Thoracic aorta (tissue), 2 donors: Measurements from ENCODE around the gene PNPLA8. TPM values are rescaled to one million over a fixed set of nuclear protein-coding genes. Genes with fewer than 3 reads are reported as not detected.

ENCODE experiments used
- ATAC-seq: fragments of 150-250 bp; one replicate; pipeline ENCODE4 v1.8.0; 2017; ENCODE audit warnings: low read depth; ENCODE audit not compliant: insufficient number of reproducible peaks, low FRiP score
- DNase-seq: peaks from one replicate; pipeline ENCODE4 v3.0.0-alpha.2; 2020; ENCODE audit warnings: low spot score
- H3K27ac ChIP-seq, 2 donors: fragments of 200-600 bp; sonication (generic); 1 replicate in 1 of 2; 2 replicates in 1 of 2; pipeline ENCODE4 v1.5.1; 2016; ENCODE audit warnings: mild to moderate bottlenecking in 2 of 2, moderate library complexity in 2 of 2
- H3K27me3 ChIP-seq: fragments of 200-600 bp; sonication (generic); replicated peaks from 2 replicates; pipeline ENCODE4 v1.6.0; 2016; ENCODE audit warnings: mild to moderate bottlenecking; ENCODE audit not compliant: insufficient read depth
- H3K36me3 ChIP-seq: fragments of 200-600 bp; sonication (generic); one replicate; pipeline ENCODE4 v1.5.1; 2016
- H3K4me1 ChIP-seq, 2 donors: fragments of 200-600 bp; sonication (generic); 1 replicate in 1 of 2; 2 replicates in 1 of 2; pipeline versions ENCODE4 v1.5.1 to v1.6.0; 2016; ENCODE audit warnings: low read depth in 2 of 2, mild to moderate bottlenecking in 1 of 2; ENCODE audit not compliant: control insufficient read depth in 1 of 2
- H3K4me3 ChIP-seq: fragments of 200-600 bp; sonication (generic); 2 replicates; pipeline ENCODE4 v1.5.1; 2016; ENCODE audit warnings: mild to moderate bottlenecking
- H3K9me3 ChIP-seq: fragments of 200-600 bp; sonication (generic); 2 replicates; pipeline ENCODE4 v1.5.1; 2016
- total RNA-seq, 2 donors: library from RNA; depleted of rRNA; stranded (reverse); fragments of >200 nt; gene quantifications; one replicate each; pipeline versions ENCODE4 v1.1.0 to v1.2.3, GENCODE V29; 2016
- TF ChIP-seq, protein P1 (sequence below): fragments of 200-600 bp; sonication (generic); IDR thresholded peaks from one replicate; pipeline ENCODE4 v1.5.1; 2019; ENCODE audit warnings: antibody characterized with exemption

Gene PNPLA8
- total RNA-seq, 2 donors from 2014 or later = 29.6 to 45.8 TPM

DNA sequence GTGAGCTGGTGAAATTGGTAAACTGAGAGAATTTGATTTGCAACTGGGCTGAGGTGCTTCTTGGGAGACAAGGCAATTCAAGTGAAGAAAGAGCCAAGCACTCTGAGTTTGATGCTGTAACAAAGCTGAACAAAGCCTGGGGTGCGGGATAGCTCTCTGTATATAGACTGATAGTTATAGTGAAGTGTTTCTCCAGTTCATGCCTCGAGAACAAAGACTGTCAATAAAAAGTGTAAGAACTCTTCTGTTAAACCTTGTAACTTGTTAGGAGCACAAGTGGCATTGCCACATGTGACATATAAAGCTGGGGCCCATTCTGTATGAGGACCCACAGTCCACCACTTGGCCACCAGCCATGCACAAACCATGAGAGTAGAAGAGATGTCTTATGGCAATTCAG is 11.3 kb upstream of the PNPLA8 start:
- ATAC-seq = no peak
- Histone ChIP-seq H3K4me1 (no peaks in the 10 kb centered on the region), H3K27ac (no peak overlapping the region), H3K36me3 (no peaks in the 10 kb centered on the region), H3K27me3 (no peaks in the 10 kb centered on the region), H3K9me3 (no peaks in the 10 kb centered on the region), H3K4me3 (no peak overlapping the region)
- no peak for DNase-seq
- TF ChIP-seq, protein P1, sequence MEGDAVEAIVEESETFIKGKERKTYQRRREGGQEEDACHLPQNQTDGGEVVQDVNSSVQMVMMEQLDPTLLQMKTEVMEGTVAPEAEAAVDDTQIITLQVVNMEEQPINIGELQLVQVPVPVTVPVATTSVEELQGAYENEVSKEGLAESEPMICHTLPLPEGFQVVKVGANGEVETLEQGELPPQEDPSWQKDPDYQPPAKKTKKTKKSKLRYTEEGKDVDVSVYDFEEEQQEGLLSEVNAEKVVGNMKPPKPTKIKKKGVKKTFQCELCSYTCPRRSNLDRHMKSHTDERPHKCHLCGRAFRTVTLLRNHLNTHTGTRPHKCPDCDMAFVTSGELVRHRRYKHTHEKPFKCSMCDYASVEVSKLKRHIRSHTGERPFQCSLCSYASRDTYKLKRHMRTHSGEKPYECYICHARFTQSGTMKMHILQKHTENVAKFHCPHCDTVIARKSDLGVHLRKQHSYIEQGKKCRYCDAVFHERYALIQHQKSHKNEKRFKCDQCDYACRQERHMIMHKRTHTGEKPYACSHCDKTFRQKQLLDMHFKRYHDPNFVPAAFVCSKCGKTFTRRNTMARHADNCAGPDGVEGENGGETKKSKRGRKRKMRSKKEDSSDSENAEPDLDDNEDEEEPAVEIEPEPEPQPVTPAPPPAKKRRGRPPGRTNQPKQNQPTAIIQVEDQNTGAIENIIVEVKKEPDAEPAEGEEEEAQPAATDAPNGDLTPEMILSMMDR = no peak

DNA sequence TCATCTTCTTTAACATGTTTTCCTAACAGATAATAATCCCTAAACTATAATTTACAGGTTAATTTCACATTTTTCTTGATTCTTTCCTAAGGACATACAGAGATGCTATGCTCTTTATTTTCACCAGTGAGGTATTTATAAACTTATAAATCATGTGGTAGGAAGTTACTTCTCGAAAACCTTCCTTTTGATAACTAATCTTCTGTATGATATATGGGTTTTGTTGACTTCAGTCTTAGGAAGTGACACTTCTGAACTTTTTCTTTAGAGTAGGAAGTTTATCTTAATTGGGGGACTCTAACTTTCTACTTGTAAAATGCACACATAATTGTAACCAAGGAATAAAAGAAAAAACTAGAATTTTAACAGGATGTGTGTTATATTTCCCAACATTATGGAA is 9.8 kb upstream of the PNPLA8 start:
- Histone ChIP-seq H3K36me3 (no peaks in the 10 kb centered on the region), H3K9me3 (no peaks in the 10 kb centered on the region), H3K4me3 (no peak overlapping the region), H3K27ac (no peak overlapping the region), H3K4me1 (no peaks in the 10 kb centered on the region), H3K27me3 (no peaks in the 10 kb centered on the region)
- no peak for ATAC-seq
- TF ChIP-seq, protein P1 = no peak
- DNase-seq = no peak

DNA sequence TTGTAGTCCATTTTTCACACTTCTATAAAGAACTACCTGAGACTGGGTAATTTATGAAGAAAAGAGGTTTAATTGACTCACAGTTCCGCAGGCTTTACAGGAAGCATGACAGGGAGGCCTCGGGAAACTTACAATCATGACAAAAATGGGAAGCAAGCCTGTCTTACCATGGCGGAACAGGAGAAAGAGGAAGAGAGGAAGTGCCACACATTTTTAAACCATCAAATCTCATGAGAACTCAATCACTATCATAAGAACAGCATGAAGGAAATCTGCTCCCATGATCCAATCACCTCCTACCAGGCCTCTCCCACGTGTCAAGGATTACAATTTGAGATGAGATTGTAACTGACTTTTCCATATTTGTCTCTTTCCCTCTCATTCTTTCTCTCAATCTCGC is 9.3 kb upstream of the PNPLA8 start:
- H3K36me3 ChIP-seq = no peaks in the 10 kb centered on the region
- H3K9me3 ChIP-seq = no peaks in the 10 kb centered on the region
- H3K4me3 ChIP-seq = no peak overlapping the region
- TF ChIP-seq, protein P1 = no peak
- ATAC-seq (no peak), DNase-seq (no peak)
- H3K4me1 ChIP-seq = no peaks in the 10 kb centered on the region
- no peak overlapping the region for H3K27ac ChIP-seq
- H3K27me3 ChIP-seq = no peaks in the 10 kb centered on the region

DNA sequence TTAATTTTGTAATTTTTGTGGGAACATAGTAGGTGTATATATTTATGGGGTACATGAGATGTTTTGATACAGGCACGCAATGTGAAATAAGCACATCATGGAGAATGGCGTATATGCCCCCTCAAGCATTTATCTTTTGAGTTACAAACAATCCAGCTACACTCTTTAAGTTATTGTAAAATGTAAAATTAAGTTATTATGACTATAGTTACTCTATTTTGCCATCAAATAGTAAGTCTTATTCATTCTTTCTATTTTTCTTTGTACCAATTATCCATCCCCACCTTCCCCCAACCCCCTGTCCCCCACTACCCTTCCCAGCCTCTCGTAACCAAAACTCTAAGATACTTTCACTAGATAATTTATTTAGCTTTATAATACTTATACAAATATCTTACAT is 7.8 kb upstream of the PNPLA8 start:
- H3K36me3 ChIP-seq = no peaks in the 10 kb centered on the region
- no peaks in the 10 kb centered on the region for H3K9me3 ChIP-seq
- ATAC-seq = no peak
- no peak overlapping the region for H3K27ac ChIP-seq
- no peak overlapping the region for H3K4me3 ChIP-seq
- TF ChIP-seq, protein P1 = no peak
- no peaks in the 10 kb centered on the region for H3K27me3 ChIP-seq
- H3K4me1 ChIP-seq = no peaks in the 10 kb centered on the region
- no peak for DNase-seq

DNA sequence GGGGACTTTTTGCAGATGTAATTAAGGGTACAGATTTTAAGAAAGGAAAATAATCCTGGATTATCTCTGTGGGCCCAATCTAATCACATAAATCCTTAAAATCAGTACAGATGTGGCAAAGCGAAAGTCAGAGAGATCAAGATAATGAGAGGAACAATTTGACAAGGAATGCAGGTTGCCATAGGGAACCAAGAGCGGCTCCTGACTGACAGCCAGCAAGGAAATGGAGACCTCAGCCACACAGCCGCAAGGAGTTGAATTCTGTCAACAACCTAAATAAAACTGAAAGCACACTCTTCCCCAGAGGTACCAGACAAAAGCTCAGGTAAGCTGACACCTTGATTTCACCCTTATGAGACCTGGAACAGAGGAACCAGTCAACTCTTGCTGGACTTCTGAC is 3.4 kb upstream of the PNPLA8 start:
- H3K9me3 ChIP-seq = no peaks in the 10 kb centered on the region
- H3K27ac ChIP-seq = no peak overlapping the region
- no peak overlapping the region for H3K4me3 ChIP-seq
- ATAC-seq (no peak), DNase-seq (no peak)
- TF ChIP-seq, protein P1 = no peak
- H3K4me1 ChIP-seq = peaks cover 5 to 8% of the 10 kb centered on the region in 2 donors
- no peaks in the 10 kb centered on the region for H3K27me3 ChIP-seq
- H3K36me3 ChIP-seq = no peaks in the 10 kb centered on the region
